Measurements from ENCODE around the gene NLRX1. TPM values are rescaled to one million over a fixed set of nuclear protein-coding genes. Genes with fewer than 3 reads are reported as not detected.

Gene NLRX1
- total and polyA plus RNA-seq, 10 of the 15 experiments (the other 5 are each of a cell fraction or from before 2014, with no cell fraction given): 0.85 to 18.5 (median 10.0) TPM

DNA sequence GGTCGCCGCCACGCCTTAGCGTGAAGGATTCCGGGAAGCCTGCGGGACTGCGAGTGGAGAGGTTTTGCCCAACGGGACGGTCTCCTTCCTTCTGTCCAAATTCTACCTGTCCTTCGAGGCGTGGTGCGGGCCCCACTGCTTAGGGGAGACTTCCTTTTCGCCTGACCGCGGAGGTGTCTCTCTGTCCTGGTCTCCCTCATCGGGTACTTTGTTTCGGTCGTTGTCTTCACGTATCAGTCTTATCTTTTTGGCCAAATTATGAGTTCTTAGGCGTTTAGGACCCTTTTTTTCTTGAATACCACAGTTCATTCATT is 46.8 kb upstream of the NLRX1 start:
- peaks cover 0 to 4% of the 10 kb centered on the region in 2 experiments; a peak in 2 of 4 replicates for H3K36me3 ChIP-seq (ENCODE audit: control insufficient read depth in 2 of 2, insufficient read depth in 2 of 2, low read length in 1 of 2)
- ChIA-PET CTCF (interaction anchor here (0.6 to 2.2 kb wide), 11 partner anchors 10 to 173 kb away, joined by 3 to 9 read pairs (median 4); partner anchors contain the start of gene C2CD2L), POLR2A (interaction anchor here (0.7 to 6.9 kb wide), 10 partner anchors 12 to 390 kb away, joined by 3 to 76 read pairs (median 6); partner anchors contain the start of genes C2CD2L, DPAGT1, HMBS and HYOU1), RAD21 (ENCODE audit: unreplicated experiment) (interaction anchor here (0.6 to 2.6 kb wide), 8 partner anchors 15 to 330 kb away, joined by 3 to 22 read pairs (median 6); partner anchors contain the start of genes C2CD2L, DDX6, DPAGT1 and HMBS), SMC1A (ENCODE audit: uncharacterized antibody, unreplicated experiment) (interaction anchor here (0.8 to 5.0 kb wide), 10 partner anchors 10 to 199 kb away, joined by 3 to 32 read pairs (median 4); partner anchors contain the start of genes C2CD2L and DPAGT1)
- DNase-seq (ENCODE audit: low read depth, low spot score) (no peak), ATAC-seq (peak; percentile 26), FAIRE-seq (no peak)
- peaks cover 13% of the 10 kb centered on the region for H3K4me1 ChIP-seq (ENCODE audit: control insufficient read depth, insufficient read depth, low read length)
- peaks cover 21% of the 10 kb centered on the region for H3K79me2 ChIP-seq (ENCODE audit: control insufficient read depth, insufficient read depth, low read length)
- intact Hi-C loops (cut with micrococcal nuclease; ENCODE audit: unreplicated experiment): no loop called here
- under 1% methylated on average over 20 of the region's 20 CpGs for WGBS (ENCODE audit: insufficient coverage, insufficient replicate concordance, low lambda C conversion rate, missing lambda C conversion rate)
- TSS peak; percentile 87 for BruUV-seq (replicated peaks)
- H3K9ac ChIP-seq (ENCODE audit: control insufficient read depth, insufficient read depth, low read length): peak overlapping the region; percentile 72
- H3K4me2 ChIP-seq (ENCODE audit: control insufficient read depth, insufficient read depth): peak overlapping the region; percentile 83
- H3K9me3 ChIP-seq (replicated peaks; ENCODE audit: control insufficient read depth, insufficient read depth, low read length): no peaks in the 10 kb centered on the region
- peak overlapping the region; percentile 92 for H3K4me3 ChIP-seq
- no peak for TF ChIP-seq ZNF622 (IDR thresholded peaks at IDR 0.05)
- TF ChIP-seq, protein P1, sequence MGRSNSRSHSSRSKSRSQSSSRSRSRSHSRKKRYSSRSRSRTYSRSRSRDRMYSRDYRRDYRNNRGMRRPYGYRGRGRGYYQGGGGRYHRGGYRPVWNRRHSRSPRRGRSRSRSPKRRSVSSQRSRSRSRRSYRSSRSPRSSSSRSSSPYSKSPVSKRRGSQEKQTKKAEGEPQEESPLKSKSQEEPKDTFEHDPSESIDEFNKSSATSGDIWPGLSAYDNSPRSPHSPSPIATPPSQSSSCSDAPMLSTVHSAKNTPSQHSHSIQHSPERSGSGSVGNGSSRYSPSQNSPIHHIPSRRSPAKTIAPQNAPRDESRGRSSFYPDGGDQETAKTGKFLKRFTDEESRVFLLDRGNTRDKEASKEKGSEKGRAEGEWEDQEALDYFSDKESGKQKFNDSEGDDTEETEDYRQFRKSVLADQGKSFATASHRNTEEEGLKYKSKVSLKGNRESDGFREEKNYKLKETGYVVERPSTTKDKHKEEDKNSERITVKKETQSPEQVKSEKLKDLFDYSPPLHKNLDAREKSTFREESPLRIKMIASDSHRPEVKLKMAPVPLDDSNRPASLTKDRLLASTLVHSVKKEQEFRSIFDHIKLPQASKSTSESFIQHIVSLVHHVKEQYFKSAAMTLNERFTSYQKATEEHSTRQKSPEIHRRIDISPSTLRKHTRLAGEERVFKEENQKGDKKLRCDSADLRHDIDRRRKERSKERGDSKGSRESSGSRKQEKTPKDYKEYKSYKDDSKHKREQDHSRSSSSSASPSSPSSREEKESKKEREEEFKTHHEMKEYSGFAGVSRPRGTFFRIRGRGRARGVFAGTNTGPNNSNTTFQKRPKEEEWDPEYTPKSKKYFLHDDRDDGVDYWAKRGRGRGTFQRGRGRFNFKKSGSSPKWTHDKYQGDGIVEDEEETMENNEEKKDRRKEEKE (IDR thresholded peaks at IDR 0.05): no peak
- TF ChIP-seq LARP7 (IDR thresholded peaks at IDR 0.05): 0 out of 2 replicates have a peak, but pooled peaks have one; percentile 80
- TF ChIP-seq, protein P2, sequence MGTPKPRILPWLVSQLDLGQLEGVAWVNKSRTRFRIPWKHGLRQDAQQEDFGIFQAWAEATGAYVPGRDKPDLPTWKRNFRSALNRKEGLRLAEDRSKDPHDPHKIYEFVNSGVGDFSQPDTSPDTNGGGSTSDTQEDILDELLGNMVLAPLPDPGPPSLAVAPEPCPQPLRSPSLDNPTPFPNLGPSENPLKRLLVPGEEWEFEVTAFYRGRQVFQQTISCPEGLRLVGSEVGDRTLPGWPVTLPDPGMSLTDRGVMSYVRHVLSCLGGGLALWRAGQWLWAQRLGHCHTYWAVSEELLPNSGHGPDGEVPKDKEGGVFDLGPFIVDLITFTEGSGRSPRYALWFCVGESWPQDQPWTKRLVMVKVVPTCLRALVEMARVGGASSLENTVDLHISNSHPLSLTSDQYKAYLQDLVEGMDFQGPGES (IDR thresholded peaks at IDR 0.05): no peak
- TF ChIP-seq, protein P3, sequence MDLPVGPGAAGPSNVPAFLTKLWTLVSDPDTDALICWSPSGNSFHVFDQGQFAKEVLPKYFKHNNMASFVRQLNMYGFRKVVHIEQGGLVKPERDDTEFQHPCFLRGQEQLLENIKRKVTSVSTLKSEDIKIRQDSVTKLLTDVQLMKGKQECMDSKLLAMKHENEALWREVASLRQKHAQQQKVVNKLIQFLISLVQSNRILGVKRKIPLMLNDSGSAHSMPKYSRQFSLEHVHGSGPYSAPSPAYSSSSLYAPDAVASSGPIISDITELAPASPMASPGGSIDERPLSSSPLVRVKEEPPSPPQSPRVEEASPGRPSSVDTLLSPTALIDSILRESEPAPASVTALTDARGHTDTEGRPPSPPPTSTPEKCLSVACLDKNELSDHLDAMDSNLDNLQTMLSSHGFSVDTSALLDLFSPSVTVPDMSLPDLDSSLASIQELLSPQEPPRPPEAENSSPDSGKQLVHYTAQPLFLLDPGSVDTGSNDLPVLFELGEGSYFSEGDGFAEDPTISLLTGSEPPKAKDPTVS (IDR thresholded peaks at IDR 0.05; ENCODE audit: low read depth, low read length): no peak
- H3K27ac ChIP-seq (ENCODE audit: control insufficient read depth, insufficient read depth): peak overlapping the region; percentile 51
- in situ Hi-C loops (cut with MboI): no loop called here
- peak overlapping the region; percentile 85 for H2AFZ ChIP-seq (ENCODE audit: control insufficient read depth, low read depth, low read length)
- H4K20me1 ChIP-seq (ENCODE audit: control insufficient read depth, insufficient read depth): no peaks in the 10 kb centered on the region
- no peaks in the 10 kb centered on the region for H3K27me3 ChIP-seq (replicated peaks in 1 of 2; ENCODE audit: control insufficient read depth in 2 of 2, insufficient read depth in 2 of 2, low read length in 1 of 2)

All from GM12878 (cell line).